ENCODE measurements around the gene FUT4.

GRCh38 chr11:94504689-94505293, 38.9 kb upstream of the FUT4 start:
- TF ChIP-seq, protein P1, sequence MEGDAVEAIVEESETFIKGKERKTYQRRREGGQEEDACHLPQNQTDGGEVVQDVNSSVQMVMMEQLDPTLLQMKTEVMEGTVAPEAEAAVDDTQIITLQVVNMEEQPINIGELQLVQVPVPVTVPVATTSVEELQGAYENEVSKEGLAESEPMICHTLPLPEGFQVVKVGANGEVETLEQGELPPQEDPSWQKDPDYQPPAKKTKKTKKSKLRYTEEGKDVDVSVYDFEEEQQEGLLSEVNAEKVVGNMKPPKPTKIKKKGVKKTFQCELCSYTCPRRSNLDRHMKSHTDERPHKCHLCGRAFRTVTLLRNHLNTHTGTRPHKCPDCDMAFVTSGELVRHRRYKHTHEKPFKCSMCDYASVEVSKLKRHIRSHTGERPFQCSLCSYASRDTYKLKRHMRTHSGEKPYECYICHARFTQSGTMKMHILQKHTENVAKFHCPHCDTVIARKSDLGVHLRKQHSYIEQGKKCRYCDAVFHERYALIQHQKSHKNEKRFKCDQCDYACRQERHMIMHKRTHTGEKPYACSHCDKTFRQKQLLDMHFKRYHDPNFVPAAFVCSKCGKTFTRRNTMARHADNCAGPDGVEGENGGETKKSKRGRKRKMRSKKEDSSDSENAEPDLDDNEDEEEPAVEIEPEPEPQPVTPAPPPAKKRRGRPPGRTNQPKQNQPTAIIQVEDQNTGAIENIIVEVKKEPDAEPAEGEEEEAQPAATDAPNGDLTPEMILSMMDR (IDR thresholded peaks at IDR 0.05) = peak; percentile 9 to 68 (median 48)
- TF ChIP-seq POLR2A (IDR thresholded peaks at IDR 0.05) (no peak), POLR2AphosphoS5 (IDR thresholded peaks at IDR 0.05) (no peak)

All from sigmoid colon (tissue), 4 donors.